GM19328 (cell line): ENCODE data around the gene SLC37A4.
"Not testable (repeated sequence)": the region's sequence is repeated elsewhere in the genome, so short reads cannot be mapped to it uniquely, and the experiment has no call there.

Experiments used
- ATAC-seq: cut with Tn5 transposase; IDR thresholded peaks from one replicate; pipeline ENCODE4 v1.9.1; 2021; ENCODE audit warnings: mild to moderate bottlenecking, moderate library complexity; ENCODE audit not compliant: unreplicated experiment

The SLC37A4 gene

GRCh38 chr11:119042927-119043326, 12.2 kb upstream of the SLC37A4 start:
- no peak for ATAC-seq

GRCh38 chr11:119041821-119042514, 11.3 kb upstream of the SLC37A4 start:
- ATAC-seq = no peak

- ATAC-seq = not testable (repeated sequence)
These were observed 8.8 kb upstream of the SLC37A4 start for GRCh38 chr11:119039471-119039870.

GRCh38 chr11:119038884-119039283, 8.2 kb upstream of the SLC37A4 start:
- ATAC-seq = no peak

DNA sequence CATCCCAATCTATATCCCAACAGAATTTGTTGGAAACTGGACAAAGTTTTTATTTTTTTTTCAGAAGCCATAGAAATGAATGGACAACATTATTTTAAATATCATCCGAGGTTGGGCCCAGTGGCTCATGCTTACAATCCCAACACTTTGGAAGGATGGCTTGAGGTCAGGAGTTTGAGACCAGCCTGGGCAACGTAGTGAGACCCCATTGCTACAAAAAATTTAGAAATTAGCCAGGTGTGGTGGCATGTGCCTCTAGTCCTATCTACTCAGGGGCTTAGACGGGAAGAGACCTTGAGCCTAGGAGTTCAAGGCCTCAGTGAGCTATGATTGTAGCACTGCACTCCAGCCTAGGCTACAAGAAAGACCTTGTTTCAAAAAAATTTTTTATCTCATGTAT, 4.1 kb upstream of the SLC37A4 start:
- no peak for ATAC-seq

- ATAC-seq = not testable (repeated sequence)
These were observed 2.7 kb upstream of the SLC37A4 start for GRCh38 chr11:119033421-119033820.

DNA sequence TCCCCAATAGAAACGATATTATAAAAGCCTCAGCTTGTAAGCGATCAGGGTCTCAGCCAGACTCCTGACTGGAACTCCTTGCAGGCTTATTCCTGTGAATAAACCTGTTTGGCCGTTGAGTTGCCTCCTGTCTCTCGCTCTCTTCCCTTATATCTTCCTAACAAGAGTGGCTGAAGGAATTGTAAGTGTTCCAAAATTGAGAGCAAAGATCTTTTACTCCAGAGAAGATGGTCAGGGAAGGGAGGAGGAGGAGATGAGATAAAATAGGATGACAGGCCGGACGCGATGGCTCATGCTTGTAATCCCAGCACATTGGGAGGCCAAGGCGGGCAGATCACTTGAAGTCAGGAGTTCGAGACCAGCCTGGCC, 1.2 kb upstream of the SLC37A4 start:
- no peak for ATAC-seq

GRCh38 chr11:119030029-119030328, 698 bp downstream of the SLC37A4 start:
- peak; percentile 9 for ATAC-seq

DNA sequence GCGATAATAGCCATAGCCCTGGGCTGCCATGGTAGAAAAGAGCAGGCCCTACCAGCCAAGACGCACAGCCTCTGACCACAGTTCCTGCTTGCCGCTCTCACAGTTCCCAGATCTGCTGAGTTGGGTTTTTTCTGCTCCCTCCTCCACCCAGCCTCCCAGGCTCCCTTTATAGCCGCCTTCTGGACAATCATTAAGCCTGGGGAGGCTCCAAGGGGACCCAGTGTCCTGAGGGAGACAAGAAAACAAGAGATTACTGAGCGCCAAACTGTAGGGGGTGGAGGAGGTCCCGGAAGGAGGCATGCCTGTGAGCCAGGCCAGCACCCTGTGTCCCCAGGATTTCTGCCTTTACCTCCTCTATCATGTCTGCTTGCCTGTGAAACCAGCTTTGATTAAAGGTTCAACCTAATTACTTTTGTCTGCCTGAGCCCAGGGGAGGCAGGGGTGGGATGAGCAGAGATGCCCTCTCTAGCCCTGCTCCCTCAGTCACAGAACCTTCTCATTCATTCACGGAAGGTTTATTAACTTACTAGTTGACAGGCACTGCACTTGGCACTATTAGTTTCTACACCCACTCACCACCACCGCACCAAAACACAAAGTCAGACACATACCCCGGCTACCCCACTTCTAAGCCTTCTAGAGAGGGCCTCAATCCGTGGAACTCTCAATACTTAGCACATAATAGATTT, 1.2 kb downstream of the SLC37A4 start:
- ATAC-seq = peak; percentile 20

- no peak for ATAC-seq
These were observed 1.7 kb downstream of the SLC37A4 start for GRCh38 chr11:119029069-119029339.

DNA sequence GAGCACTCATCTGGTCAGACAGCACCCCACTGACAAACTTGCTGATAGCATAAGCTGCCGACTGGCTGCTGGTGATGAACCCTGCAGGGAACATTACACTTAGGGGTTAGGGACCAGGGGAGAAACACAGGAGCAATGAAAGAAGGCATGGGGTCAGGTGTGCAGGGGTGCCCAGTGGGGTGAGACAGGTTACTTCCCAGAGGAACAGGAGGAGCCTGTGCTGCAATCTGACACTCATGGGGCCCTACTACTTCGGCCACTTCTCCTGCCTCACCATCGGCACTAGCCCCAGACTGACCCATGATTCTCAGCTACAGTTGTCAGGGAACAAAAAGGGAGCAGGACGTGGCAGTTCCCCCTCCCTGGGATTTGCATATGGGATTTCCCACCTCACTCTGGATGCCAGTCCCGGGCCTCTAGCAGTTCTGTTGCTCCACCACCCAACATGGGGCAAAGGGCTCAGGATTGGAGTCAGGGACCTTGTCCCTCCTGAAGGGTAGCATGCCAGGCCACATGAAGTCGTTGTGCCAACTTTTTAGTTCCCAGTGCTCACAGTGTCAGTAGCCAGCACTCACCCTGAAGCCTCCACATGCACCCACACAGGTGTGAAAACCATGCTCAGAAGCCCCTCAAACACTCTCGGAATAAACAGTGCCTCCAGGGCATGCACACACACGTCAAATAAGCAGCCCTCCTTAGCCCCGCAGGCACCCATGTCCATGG, 2.2 kb downstream of the SLC37A4 start:
- no peak for ATAC-seq

GRCh38 chr11:119027561-119028345, 2.9 kb downstream of the SLC37A4 start:
- no peak for ATAC-seq

DNA sequence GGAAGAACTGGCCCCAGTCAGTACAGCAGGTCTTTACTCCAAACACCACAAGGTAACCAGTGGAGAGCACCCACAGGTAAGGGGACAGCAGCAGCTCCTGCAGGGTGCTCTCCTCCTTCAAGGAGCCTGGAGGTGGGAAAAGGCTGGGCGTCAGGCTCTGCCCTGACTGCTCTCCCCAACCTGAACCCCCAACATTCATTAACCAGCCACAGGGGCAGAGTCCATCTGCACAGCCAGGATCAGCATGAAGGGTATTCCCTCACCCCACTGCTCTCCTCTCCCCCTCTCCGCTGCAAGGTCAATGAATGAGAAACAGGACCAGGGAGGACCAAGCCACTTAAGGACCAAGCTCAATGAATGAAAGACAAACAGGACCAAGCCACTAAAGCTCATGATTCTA, 3.7 kb downstream of the SLC37A4 start:
- ATAC-seq = no peak

GRCh38 chr11:119025978-119026766, 4.5 kb downstream of the SLC37A4 start:
- ATAC-seq = no peak

DNA sequence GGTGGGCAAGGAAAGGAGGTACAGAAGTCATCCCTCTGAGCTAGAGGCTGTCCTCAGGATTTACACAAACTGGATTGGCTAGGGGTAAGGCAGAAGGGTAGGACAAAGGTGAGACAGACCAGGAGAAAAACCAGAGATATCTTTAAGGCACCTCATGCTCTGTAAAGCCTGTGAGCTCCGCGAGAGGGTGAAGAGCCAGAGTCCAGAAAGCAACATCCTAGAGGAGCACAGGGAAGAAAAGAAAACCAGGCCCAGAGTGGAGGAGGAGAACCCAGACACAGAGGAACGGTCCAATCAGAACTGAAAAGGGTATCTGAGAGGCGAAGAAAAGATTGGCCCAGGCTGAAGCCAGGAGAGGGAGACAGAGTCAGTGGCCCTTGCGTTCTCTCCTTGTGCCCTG, 5.1 kb downstream of the SLC37A4 start:
- no peak for ATAC-seq

DNA sequence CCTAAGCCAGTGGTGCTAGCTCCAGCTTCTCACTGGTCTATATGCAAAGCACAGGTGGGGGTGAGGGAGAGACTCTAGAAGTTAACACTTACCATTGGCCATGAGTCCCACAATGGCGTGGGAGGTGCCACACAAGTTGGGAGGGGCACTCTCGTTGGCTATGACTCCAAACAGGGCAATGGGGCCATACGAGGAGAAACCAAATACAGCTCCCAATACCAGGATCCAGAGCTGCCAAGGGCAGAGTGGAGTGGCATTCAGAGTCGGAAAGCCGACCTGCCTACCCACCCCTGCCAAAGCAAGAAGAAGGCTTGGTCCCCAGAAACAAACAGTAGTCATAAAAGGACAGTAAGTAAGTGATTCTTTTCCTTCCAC, 5.6 kb downstream of the SLC37A4 start:
- ATAC-seq = no peak

- no peak for ATAC-seq
These were observed 6.1 kb downstream of the SLC37A4 start for GRCh38 chr11:119024430-119025098.

GRCh38 chr11:119023741-119024140, 6.9 kb downstream of the SLC37A4 start:
- no peak for ATAC-seq

DNA sequence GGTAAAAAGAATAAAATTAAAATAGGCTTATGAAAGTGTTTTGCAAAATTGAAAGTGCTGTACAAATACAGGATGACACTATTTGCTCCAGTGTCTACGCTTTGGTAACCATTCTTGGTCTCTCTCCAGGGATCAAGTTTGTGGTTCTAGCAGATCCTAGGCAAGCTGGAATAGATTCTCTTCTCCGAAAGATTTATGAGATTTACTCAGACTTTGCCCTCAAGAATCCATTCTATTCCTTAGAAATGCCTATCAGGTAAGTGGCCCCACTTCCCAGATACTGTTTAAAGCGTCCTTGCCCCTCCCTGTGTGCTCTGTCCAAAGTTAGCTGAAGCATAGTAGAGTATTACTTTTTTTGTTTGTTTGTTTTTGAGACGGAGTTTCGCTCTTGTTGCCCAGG, 9.0 kb downstream of the SLC37A4 start:
- no peak for ATAC-seq

DNA sequence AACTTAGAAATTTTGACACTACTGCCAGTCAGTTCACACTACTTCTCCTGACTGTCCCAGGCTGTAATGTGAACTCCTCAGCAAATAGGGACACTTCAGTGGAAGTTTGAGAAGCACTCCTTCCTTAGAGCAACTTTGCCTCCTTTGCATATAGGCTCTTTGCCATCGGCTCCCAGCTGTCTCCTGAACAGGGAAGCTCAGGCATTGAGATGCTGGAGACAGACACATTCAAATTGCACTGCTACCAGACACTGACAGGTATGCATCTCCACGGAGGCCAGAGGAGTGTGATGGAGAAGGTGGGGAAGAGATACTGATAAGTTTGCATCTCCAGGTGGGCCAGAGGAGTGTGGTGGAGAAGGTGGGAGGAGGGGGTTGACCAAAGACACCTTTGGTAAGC, 10.7 kb downstream of the SLC37A4 start:
- no peak for ATAC-seq
